Muscle of back (tissue), 13 donors: Measurements from ENCODE around the gene CD177. TPM values are rescaled to one million over a fixed set of nuclear protein-coding genes. Genes with fewer than 3 reads are reported as not detected.
"Not testable (repeated sequence)": the region's sequence is repeated elsewhere in the genome, so short reads cannot be mapped to it uniquely, and the experiment has no call there.

Experiments
- DNase-seq, 3 donors: peaks; one replicate each; pipeline versions ENCODE4 v3.0.0 to v3.0.0-alpha.2; 2013
- long read RNA-seq, 9 donors: transcript quantifications; one replicate each; lab custom pipeline, GENCODE V29; 2026
- polyA plus RNA-seq, 10 donors: library from polyadenylated mRNA; unstranded; fragments of 120-200 nt; gene quantifications; one replicate each; pipeline ENCODE4 v1.2.1, GENCODE V29; 2013; ENCODE audit not compliant: insufficient read length in 10 of 10

CD177 gene, protein sequence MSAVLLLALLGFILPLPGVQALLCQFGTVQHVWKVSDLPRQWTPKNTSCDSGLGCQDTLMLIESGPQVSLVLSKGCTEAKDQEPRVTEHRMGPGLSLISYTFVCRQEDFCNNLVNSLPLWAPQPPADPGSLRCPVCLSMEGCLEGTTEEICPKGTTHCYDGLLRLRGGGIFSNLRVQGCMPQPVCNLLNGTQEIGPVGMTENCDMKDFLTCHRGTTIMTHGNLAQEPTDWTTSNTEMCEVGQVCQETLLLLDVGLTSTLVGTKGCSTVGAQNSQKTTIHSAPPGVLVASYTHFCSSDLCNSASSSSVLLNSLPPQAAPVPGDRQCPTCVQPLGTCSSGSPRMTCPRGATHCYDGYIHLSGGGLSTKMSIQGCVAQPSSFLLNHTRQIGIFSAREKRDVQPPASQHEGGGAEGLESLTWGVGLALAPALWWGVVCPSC
- polyA plus RNA-seq, result under 1 TPM in 6 of 10 donors, not detected in 4; 0.12 to 0.28 (median 0.18) TPM
- long read RNA-seq, donor 1, result 0 reads
- long read RNA-seq, donor 2, result 0 reads
- long read RNA-seq, donor 3, result 0 reads
- long read RNA-seq, donor 4, result 0 reads
- long read RNA-seq, donor 5, result 0 reads
- long read RNA-seq, donor 6, result 0 reads
- long read RNA-seq, donor 7, result 0 reads
- long read RNA-seq, donor 8, result 0 reads
- long read RNA-seq, donor 9, result 0 reads

DNA sequence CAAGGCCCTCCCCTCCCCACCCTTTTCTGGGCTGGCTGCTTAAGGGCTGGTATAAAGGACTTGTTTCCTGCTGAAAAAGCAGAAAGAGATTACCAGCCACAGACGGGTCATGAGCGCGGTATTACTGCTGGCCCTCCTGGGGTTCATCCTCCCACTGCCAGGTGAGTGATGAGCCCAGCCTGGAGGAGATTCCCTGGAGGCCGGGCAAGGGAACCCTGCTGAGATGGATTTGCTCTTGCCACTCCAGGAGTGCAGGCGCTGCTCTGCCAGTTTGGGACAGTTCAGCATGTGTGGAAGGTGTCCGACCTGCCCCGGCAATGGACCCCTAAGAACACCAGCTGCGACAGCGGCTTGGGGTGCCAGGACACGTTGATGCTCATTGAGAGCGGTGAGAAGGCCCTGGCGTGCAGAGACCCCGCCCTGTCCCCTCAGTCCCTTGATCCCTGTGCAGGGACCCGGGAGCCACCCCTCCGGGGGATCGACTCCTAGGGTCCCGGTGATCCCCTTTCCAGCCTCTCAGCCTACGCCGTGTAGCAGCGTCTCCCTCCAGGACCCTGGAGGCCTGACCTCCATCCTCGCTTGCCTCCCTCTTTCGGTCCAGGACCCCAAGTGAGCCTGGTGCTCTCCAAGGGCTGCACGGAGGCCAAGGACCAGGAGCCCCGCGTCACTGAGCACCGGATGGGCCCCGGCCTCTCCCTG, at the start of gene CD177:
Gene CD177, plus strand, starts transcription at position 81 of the 699 bp plus-strand sequence. Its CDS starts 29 bp downstream, at position 110.
- no peak for DNase-seq

DNA sequence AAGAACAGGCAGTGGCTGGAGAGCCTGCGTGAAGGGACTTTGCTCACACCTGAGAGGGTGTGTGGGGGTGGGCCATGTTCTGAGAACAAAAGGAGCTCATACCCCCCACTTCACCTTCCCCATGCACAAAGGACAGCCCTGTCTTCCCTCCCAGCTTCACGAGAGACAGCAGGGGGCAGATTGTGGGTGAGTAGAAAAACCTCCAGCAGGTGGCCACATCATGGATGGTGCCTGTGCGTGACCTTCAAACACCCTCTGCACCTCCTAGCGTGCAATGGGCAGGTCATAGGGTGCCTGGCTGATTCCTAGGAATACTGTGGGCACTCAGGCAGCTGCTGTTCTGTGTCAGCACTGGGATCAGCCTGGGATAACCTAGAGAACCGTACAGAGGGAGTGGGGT, 47.8 kb upstream of the CD177 start:
- DNase-seq, result no peak

DNA sequence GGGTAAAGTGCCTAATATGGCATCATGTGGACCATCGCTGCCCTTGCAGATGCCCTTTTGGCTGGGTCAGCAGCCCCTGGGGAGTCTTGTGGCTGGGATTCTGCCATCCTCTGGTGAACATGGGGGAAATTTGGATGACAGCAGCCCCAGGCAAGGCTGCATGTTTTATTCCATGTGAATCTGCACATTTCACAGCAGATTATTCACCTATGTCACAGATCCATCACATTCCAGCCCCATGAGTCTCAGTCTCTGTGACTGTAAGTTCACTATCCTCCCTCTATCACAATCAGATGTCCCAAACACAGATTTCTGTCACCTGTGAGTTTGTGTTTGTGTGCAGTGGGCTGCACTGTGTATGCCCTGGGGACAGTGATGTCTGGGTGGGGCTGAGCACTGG, 47.4 kb upstream of the CD177 start:
- no peak for DNase-seq

DNA sequence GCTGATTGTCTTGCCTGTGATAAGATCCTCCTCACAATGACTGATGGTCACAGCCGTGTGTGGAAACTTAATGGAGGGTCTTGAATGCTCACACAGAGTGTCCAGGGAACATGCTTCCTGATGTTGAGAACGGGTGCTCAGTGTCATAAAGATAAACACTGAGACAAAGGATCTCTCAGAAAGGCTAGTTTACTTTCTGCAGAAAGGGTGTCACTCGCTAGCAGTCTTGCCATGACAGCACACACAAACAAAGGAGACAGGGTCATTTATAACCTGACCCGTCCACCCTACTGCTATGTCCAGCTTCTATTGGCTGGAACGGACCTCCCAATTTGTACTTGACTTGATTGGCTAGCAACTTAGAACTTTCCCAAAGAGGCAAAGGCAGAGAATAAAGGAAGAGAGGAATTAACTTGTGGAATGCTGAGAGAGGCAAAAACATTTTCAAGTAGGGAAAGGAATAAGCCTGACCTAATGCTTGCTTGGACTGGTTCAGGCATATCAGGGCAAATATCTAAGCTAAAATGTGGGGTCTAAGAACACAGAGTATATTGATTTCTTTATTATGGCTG, 45.2 kb upstream of the CD177 start:
- no peak for DNase-seq

DNA sequence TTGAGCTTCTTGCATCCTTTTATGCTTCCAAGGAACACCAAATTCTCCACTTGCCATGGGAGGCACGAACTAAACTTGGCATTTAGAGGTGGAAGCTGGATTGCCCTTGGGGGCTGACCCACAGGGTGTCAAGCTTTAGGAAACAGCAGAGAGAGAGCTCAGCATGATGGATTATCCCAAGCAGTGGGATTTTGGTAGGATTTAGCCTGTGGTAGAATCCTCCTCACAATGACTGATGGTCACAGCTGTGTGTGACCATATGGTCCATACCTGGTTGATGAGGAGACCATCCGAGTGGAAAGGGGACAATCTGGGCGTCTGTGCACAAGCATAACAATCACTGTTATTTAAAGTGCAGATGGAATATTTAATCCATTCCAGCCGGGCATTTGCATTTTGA, 44.0 kb upstream of the CD177 start:
- DNase-seq, result no peak

DNA sequence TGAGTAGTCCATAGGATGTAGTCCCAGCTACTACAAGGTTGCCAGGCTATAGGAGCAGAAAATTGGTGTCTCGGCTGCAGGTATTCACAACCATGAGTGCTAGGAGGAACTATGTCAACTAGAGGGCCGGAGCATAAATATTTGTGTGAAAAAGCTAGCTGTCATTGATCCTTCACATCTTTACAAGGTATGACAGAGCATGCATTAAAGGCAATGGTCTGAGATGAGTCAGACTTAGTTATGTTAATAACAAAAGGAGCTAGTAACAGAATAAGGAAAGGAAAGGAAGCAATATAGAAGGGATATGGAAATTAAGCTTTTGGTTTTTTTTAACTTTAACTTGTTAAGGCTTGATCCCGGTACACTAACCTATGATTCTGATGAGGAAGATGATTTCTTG, 43.3 kb upstream of the CD177 start:
- no peak for DNase-seq

DNA sequence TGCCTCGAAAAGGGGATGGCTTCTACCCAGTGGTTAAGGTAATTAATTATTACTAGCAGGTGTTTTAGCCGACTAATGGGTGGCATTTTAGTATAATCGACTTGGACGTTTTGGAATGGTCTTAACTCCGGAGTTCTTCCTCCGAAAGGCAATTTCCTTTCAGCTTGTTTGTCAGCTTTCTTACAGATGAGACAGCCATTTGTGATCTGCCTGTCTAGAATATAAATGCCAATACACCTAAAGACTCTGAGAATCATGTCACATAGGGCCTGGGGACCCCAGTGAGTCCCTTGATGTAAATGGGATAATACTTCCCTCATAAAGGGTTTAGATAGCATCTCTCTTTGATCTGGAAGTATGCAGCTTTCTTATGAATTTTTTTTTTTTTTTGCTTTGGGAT, 42.2 kb upstream of the CD177 start:
- DNase-seq, result no peak

DNA sequence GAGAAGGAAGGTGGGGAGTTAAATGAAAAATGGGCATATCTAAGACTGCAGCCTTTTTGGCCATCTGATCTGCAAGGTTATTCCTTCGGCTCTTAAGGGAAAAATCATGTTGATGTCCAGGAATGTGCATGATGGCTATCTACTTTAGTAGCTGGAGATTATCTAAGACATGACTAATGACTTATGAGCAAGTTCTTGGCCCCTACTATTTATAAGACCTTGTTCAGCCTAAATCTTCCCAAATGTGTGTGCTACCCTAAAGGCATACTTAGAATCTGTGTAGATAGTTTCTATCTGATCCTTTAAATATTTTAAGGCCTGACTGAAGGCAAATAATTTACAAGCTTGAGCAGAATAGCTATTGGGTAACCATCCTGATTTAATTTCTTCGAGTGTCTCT, 41.8 kb upstream of the CD177 start:
- no peak for DNase-seq

DNA sequence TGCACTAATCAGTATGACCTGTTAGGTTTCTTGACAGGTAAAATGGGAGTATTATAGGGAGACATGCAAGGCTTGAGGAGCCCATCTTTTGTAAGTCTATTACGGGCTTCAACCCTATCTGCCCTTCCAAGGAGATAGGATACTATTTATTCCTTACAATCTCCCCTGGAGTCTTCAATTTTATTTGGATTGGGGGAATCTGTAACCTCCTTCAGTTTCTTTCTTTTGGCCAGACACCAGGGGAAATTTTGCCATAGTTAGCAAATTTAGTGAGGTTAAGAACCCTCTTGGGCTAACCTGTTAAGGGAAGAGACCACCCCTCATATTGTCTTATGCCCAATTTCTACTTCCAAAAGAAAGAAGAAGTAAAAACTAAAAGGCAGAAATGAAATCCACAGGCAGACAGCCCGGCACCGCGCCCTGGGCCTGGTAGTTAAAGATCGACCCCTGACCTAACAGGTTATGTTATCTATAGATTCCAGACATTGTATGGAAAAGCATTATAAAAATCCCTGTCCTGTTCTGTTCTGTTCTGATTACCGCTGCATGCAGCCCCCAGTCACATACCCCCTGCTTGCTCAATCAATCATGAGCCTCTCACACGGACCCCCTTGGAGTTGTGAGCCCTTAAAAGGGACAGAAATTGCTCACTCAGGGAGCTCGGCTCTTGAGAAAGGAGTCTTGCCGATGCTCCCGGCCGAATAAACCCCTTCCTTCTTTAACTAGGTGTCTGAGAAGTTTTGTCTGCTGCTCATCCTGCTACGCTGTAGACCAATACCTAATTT, 39.6 kb upstream of the CD177 start:
- no peak for DNase-seq

DNA sequence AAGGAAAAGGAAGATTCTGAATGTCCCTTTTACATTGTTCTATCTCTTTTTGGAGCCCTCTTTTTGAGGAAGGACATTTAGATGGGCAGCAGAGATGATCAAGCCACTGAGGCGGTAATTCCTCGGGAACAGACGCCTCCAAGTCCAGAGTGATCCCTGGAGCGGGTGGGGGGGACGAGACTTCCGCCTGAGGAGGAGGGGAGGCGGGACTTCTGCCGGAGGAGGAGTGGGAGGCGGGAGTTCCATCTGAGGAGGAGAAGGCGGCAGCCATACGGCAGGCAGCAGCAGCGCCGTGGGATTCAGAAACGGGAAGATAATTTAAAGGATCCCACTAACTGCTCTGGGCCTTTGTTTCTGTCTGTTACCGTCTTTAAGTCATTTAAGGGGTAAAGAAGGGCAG, 37.6 kb upstream of the CD177 start:
- no peak for DNase-seq

DNA sequence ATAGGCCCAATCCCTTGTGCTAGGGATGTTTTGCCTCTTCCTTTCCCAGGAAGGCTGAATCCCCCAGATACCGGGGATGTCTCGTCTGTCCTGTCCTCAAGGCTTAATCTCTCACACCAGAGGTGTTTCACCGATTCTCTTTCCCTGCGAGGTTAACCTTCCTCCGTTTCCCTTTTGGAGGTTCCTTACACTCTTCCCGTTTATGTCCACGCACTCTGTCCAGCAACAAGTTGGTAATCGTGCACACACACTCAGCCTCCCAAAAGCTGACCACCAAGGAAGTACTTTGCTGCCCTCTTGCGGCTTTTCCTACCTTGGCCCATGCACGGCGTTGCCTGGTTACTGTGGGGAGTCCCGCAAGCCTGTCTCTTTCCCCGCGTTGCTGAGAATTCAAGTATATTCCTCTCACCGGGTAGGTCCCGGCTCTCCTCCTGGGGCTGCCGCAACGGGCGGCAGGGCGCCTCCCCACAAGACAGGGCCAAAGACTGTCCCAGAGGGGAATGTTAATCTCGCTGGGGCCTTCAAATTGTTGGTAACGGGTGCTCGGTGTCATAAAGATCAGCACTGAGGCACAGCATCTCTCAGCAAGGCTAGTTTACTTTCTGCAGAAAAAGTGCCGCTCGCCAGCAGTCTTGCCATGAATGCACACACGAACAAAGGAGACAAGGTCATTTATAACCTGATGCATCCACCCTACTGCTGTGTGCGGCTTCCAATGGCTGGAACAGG, 36.7 kb upstream of the CD177 start:
- no peak for DNase-seq

DNA sequence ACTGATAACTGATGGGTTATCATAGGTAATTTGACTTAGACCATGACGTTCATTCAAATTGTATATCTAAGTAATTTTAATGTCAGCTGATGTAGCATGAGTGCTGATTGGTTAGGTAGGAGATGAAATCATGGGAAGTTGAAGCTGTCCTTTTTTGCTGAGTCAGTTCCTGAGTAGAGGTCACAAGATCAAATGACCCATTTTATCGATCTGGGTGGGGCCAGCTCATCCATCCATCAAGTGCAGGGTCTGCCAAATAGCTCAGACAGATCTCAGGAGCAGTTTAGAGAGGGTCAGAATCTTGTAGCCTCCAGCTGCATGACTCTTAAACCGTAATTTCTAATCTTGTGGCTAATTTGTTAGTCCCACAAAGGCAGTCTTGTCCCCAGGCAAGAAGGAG, 35.3 kb upstream of the CD177 start:
- DNase-seq, result no peak

DNA sequence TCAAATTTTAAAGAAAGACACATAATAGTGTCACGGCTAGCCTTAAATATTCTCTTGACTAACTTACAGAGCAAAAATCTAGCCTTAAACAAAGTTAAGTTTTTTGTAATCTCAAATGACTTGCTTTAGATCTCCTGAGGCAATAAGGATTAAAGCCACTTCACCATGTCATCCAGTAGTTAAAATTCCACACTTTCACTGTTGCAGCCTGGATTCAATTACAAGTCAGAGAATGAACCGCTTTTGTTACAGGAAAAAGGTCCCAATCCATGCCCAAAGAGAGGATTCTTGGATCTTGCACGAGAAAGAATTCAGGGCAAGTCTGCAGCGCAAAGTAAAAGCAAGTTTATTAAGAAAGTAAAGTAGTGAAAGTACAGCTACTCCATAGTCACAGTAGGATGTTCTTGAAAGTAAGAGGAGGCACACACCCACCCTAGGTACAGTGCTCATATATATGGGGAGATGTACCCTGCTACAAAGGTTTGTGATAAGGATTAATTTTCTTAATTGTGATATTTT, 34.6 kb upstream of the CD177 start:
- DNase-seq, result no peak

DNA sequence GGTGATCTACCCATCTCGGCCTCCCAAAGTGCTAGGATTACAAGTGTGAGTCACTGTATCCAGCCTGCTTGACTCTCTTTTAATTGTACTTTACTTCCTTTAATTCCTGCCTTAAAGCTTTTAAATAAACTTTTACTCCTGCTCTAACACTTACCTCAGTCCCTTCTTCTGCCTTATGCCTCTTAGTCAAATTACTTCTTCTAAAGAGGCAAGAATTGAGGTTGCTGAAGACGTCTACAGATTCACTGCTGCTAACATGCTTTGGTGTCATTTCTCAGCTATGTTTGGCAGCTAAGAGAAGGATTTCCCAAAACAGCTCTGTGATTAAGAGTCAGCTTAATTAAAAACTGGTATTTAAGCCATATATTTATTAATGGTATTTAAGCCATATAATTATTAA, 32.9 kb upstream of the CD177 start:
- no peak for DNase-seq

DNA sequence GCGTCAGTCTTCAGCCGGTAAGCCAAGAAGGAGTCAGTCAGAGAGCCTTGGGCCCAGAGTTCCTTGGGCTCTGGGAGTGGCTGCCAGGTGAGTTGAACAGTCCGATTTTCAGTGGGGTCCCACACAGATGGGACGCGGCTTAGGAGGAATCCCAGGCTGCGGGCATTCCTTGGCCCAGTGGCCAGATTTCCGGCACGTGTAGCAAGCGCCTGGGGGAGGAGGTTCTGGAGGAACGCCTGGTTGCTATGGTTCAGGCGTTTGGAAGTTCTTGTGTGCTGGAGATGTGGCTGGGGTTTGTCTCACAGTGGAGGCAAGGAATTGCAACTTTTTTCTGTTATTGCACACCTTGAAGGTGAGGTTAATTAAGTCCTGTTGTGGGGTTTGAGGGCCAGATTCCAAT, 26.7 kb upstream of the CD177 start:
- not testable (repeated sequence) for DNase-seq

DNA sequence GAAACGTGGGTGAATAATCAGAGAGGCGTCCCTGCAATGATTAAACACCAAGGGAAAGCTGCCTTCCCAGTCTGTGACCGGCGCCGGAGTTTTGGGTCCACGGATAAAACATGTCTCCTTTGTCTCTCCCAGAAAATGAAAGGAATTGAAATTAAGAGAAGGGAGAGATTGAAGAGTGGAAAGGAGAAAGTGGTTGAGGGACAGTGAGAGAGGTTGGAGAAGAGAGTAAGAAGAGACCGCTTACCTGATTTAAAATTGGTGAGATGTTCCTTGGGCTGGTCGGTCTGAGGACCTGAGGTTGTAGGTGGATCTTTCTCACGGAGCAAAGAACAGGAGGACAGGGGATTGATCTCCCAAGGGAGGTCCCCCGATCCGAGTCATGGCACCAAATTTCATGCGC, 24.9 kb upstream of the CD177 start:
- not testable (repeated sequence) for DNase-seq

DNA sequence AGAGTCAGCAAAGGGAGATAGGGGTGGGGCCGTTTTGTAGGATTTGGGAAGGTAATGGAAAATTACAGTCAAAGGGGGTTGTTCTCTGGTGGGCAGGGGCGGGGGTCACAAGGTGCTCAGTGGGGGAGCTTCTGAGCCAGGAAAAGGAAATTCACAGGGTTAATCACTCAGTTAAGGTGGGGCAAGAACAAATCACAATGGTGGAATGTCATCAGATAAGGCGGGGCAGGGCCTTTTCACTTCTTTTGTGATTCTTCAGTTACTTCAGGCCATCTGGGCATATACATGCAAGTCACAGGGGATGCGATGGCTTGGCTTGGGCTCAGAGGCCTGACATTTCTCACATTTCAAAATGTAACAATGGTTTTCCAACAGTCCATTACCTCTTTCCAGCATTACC, 24.4 kb upstream of the CD177 start:
- not testable (repeated sequence) for DNase-seq

DNA sequence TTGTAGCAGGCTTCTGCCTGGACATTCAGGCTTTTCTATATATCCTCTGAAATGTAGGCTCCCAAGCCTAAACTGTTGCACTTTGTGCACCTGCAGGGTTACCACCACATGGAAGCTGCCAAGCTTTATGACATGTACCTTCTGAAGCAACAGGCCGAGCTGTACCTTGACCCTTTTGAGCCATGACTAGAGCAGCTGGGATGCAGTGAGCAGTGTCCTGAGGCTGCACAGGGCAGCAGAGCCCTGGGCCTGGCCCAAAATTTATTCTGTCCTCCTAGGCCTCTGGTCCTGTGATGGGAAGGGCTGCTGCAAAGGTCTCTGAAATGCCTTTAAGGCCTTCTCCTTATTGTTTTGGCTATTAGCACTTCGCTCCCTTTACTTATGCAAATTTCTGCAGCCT, 23.5 kb upstream of the CD177 start:
- DNase-seq, result no peak

DNA sequence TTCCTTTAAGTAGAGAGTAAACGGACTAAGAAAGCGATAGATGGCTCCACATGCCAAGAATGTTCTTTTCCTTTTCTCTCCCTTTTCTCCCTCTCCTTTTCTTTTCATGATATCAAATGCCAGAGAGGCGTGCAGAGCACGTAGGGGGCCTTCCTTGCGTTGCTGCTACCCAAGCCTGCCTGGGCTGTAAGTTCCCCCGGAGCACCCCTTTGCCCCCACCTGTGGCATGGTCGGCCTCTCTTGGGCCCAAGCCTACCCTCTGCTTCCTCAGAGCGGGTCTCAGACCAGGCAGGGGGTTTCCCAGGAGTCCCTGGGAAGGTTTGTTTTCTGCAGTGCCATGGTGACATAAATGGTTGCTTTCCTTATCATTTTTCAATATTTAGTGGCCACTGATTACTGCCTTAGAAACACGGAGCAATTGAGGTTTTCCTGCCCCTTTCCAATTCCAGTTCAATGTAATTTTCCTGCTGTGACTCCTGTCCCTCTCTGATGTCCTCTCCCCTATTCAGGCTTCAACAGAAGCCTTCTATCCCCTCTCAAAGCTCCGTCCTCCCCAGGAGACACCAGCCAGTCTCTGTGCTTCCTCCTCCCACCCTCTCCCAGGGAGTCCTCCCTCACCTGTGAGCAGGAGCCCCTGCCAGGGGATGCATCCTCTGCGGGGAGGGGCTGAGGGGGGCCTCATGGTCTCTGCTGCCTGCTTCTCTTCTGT, 22.6 kb upstream of the CD177 start:
- DNase-seq, result no peak

DNA sequence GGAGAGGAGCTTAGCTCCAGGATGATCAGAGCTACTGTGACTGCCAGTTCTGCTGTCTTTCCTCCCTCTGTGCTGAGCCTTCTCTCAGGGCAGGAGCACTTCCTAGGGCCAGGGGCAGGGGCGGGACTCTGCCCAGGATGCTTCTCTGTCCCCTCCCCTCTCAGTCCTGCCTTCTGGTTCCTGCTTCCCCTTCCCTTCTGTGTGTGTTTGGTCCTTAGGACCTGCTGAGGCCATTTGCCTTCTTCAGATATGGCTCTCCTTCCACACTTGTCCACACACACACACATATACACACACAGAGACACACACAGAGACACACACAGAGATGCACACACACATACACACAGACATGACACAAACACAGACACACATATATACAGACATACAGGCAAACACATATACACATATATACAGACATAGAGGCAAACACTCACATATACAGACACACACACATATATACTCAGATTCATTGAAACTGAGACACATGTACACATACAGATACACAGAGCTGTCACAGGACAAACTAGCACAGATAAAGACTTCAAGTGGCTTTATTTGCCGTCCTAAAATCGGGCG, 22.0 kb upstream of the CD177 start:
- no peak for DNase-seq
